Osteocyte (in vitro differentiated cells): ENCODE results near the gene SYNE1. TPM values are rescaled to one million over a fixed set of nuclear protein-coding genes. Genes with fewer than 3 reads are reported as not detected.

Experiments used
- DNase-seq: peaks from one replicate; pipeline ENCODE4 v3.0.0; 2021; ENCODE audit warnings: mixed read lengths; ENCODE audit not compliant: unreplicated experiment; ENCODE audit errors: extremely low spot score
- H3K27ac Mint-ChIP-seq: one replicate; pipeline ENCODE4 v1.8.0; 2021; ENCODE audit warnings: mild to moderate bottlenecking, mixed read lengths; ENCODE audit not compliant: unreplicated experiment
- H3K27me3 Mint-ChIP-seq: one replicate; pipeline ENCODE4 v1.8.0; 2021; ENCODE audit warnings: mixed read lengths; ENCODE audit not compliant: unreplicated experiment
- H3K36me3 Mint-ChIP-seq: one replicate; pipeline ENCODE4 v1.8.0; 2021; ENCODE audit warnings: mixed read lengths; ENCODE audit not compliant: unreplicated experiment
- H3K4me1 Mint-ChIP-seq: one replicate; pipeline ENCODE4 v1.8.0; 2021; ENCODE audit warnings: mixed read lengths; ENCODE audit not compliant: unreplicated experiment
- H3K4me3 Mint-ChIP-seq: one replicate; pipeline ENCODE4 v1.8.0; 2021; ENCODE audit warnings: mild to moderate bottlenecking, moderate library complexity, mixed read lengths; ENCODE audit not compliant: unreplicated experiment
- H3K9me3 Mint-ChIP-seq: one replicate; pipeline ENCODE4 v1.8.0; 2021; ENCODE audit warnings: mixed read lengths; ENCODE audit not compliant: unreplicated experiment
- CTCF ChIP-seq: fragments of 200-600 bp; sonication (generic); IDR thresholded peaks from 2 replicates; pipeline ENCODE4 v1.5.0; 2021; ENCODE audit warnings: antibody characterized with exemption, mild to moderate bottlenecking, moderate library complexity
- total RNA-seq: library from RNA; stranded (reverse); gene quantifications from 2 replicates; pipeline ENCODE4 v1.2.1, GENCODE V29; 2021

The SYNE1 gene
- total RNA-seq, 1 donor from 2014 or later: 130 TPM

- no peaks in the 10 kb centered on the region for H3K27me3 Mint-ChIP-seq
- no peak for TF ChIP-seq CTCF
Measured at GRCh38 chr6:152118678-152119077, 518.5 kb downstream of the SYNE1 start.

DNA sequence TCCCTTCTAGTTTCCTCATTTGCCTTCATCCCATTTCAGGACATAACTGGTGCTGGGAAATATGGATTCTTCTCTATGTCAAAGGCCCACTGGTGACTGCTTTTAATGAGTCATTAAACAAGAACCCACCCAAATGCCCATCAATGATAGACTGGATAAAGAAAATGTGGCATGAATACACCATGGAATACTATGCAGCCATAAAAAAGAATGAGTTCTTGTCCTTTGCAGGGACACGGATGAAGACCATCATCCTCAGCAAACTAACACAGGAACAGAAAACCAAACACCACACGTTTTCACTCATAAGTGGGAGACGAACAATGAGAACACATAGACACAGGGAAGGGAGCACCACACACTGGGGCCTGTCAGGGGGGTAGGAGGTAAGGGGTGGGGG, 518.9 kb downstream of the SYNE1 start:
- Mint-ChIP-seq H3K27ac (no peak overlapping the region), H3K4me1 (peaks cover 15% of the 10 kb centered on the region), H3K4me3 (no peak overlapping the region), H3K36me3 (peaks cover 30% of the 10 kb centered on the region), H3K27me3 (no peaks in the 10 kb centered on the region), H3K9me3 (no peaks in the 10 kb centered on the region)
- no peak for DNase-seq
- no peak for TF ChIP-seq CTCF

More at GRCh38 chr6:152118678-152119077, 518.5 kb downstream of the SYNE1 start:
- Mint-ChIP-seq H3K27ac (no peak overlapping the region), H3K4me1 (peaks cover 18% of the 10 kb centered on the region), H3K36me3 (peaks cover 32% of the 10 kb centered on the region), H3K9me3 (no peaks in the 10 kb centered on the region), H3K4me3 (no peak overlapping the region)
- DNase-seq: no peak

- Mint-ChIP-seq H3K27me3 (no peaks in the 10 kb centered on the region), H3K27ac (no peak overlapping the region), H3K4me3 (no peak overlapping the region), H3K9me3 (no peaks in the 10 kb centered on the region), H3K4me1 (peaks cover 15% of the 10 kb centered on the region), H3K36me3 (peaks cover 30% of the 10 kb centered on the region)
- TF ChIP-seq CTCF: no peak
- no peak for DNase-seq
Measured at GRCh38 chr6:152117156-152118133, 519.7 kb downstream of the SYNE1 start.

DNA sequence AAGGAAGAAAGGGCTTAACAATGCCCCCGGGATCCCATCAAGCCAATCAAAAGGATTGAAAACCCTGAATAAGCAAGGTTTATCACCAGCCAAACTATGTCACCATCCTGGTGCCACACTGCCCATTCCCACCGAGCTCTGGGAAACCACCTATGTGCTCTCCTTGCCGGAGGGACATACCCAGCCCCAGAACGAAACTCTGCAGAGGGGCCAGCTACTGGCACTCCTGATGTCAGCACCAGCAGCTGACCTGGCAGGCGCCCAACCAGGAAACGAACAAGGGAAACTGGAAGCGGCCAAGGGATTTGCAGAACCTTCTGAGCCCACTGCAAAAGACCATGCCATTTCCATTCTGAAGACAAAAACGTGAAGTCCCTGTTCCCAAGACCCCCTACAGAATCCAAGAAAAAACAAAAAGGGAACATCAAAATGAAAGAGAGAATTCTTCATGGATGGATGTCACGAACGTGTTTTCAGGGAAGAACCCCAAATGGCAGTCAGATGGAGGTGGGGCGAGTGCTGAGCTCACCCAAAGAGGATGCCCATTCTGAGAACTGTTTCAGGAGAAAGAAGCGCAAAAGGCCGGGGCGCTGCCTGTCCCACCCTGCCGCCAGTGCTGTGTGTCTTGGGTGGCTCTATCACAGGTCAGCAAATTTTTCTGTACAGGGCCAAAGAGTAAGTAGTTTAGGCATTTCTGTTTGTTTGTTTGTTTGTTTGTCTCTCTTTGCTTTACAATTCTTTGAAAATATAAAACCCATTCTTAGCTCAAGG, 524.5 kb downstream of the SYNE1 start:
- no peaks in the 10 kb centered on the region for H3K27me3 Mint-ChIP-seq
- H3K4me3 Mint-ChIP-seq: no peak overlapping the region
- no peaks in the 10 kb centered on the region for H3K36me3 Mint-ChIP-seq
- peaks cover 3% of the 10 kb centered on the region for H3K9me3 Mint-ChIP-seq
- H3K4me1 Mint-ChIP-seq: peaks cover 10% of the 10 kb centered on the region
- DNase-seq: no peak
- H3K27ac Mint-ChIP-seq: no peak overlapping the region
- TF ChIP-seq CTCF: no peak
